Stimulated activated CD4-positive, alpha-beta T cell treated with anti-CD3 and anti-CD28 coated beads, Interleukin-1b, Interleukin-23, amount 100 ng/mL, for 4 hours (primary cell): Measurements from ENCODE around the gene RABGAP1L.

ENCODE experiments used
- DNase-seq, 2 donors: peaks; one replicate each; pipeline ENCODE4 v3.0.0-alpha.2; 2020; ENCODE audit warnings: low read depth in 2 of 2

The RABGAP1L gene

DNA sequence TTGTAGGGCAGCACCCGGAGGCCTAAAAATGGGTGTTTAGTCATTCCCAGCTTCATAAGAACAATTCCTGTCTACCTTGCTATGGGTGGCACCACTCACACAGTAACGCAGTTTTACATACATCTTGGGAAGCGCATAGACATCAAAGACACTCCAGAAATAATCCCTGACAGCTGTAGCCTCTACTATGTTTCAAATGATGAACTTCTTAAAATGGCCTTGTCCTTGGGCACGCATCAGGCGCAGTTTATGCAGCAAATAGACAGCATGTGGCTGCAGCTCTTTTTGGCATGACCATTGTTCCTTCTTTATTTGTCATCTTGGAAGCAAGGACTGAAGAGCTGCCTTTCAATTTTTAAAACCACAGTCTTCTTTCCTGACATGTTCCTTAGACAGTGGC lies 762.8 kb downstream of the RABGAP1L start:
- DNase-seq: no peak

GRCh38 chr1:174923820-174924219 lies 764.5 kb downstream of the RABGAP1L start:
- DNase-seq: no peak

DNA sequence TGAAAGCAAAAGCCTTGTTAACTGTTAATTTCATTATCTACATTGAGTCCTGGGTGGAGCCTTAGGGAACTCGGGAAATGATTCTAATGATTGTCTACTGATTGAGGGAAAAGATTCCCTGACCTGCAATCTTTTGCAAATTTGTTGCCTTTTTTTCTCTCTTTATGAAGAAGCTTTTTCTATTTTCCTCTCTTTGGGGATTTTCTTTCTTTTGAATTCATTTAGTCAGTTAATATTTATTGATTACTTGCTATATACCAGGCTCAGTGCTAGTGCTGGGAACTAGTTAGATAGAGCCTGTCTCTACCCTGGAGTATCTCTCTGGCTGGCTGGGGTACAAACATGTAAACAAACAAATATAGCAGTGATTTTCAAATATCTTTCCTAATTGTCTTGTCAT lies 769.2 kb downstream of the RABGAP1L start:
- DNase-seq: no peak

GRCh38 chr1:174931214-174931613 lies 771.9 kb downstream of the RABGAP1L start:
- DNase-seq: no peak

DNA sequence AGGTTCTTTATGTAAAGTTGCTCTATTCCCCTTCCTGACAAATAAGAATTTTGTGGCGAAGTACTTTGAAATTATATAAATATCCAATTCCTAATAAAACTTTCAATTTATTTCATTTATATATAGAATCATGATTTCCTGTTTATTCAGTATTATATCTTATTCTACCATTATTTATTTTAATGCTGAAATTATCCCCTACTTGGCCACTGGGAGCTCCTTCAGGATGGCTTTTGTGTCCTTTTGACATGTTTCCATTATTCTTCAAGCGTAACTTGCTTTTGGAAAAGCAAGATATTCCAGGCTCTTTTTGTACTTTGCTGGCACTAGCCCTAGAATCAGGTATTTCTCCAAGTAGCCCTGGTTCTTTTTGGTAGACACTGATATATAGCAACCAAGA lies 773.3 kb downstream of the RABGAP1L start:
- DNase-seq: no peak

- no peak for DNase-seq
These were observed 776.8 kb downstream of the RABGAP1L start for GRCh38 chr1:174935961-174936727.

DNA sequence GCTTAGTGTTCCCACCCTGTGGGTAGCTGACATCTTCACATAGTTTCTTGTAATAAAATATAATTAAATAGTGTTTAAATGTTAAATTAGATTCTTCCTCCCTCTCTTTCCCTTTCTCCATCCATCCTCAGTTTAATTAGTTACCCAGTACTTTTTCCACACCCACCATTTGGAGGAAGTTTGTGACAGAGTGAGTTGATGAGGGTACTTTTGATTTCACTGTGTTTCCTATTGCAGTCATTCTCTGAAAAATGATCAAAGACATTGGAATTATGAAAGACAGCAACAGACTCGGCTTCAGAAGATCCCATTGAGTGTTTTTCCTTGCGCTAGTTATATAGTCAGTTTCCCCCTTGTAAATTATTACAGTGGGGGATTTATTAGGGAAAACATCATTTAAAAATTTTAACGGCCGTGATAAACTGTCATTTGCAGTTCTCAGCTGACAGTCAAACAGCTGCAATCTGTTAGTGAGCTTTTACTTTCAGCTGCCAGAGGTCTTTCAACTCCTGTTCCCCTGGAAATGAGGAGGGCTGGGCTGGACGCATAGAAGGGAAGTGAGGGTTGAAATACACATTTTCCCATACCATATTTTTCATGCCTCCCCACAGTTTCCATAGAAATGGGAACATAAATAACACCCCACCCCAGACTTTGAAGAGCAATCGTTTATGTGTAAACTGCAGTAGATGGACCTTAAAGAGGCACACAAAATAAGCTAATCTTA lies 779.1 kb downstream of the RABGAP1L start:
- no peak for DNase-seq

GRCh38 chr1:174939775-174940545 lies 780.6 kb downstream of the RABGAP1L start:
- DNase-seq: no peak

- no peak for DNase-seq
These were observed 781.4 kb downstream of the RABGAP1L start for GRCh38 chr1:174940646-174941175.

- DNase-seq: no peak
These were observed 783.4 kb downstream of the RABGAP1L start for GRCh38 chr1:174942547-174943255.

GRCh38 chr1:174946031-174946430 lies 786.7 kb downstream of the RABGAP1L start:
- no peak for DNase-seq

DNA sequence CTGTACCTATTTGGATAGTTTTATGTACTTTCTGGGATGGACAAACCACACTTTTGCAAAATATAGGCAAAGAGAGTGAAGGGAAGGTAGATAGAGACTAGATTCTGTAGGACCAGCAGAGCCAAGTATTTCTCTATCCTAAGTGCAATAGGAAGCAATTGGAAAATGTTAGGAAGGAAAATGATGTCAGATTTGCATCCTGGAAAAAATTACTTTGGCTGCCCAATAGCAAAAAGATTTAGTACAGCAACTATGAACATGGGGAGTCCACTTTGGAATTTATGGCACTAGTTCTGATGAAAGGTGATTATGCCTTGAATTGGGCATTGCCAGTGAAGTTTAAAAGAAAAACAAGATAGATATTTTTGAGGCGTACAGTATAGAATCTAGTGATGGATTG lies 789.7 kb downstream of the RABGAP1L start:
- no peak for DNase-seq

- no peak for DNase-seq
These were observed 790.3 kb downstream of the RABGAP1L start for GRCh38 chr1:174949645-174950044.

GRCh38 chr1:174953285-174954072 lies 794.2 kb downstream of the RABGAP1L start:
- DNase-seq: no peak

DNA sequence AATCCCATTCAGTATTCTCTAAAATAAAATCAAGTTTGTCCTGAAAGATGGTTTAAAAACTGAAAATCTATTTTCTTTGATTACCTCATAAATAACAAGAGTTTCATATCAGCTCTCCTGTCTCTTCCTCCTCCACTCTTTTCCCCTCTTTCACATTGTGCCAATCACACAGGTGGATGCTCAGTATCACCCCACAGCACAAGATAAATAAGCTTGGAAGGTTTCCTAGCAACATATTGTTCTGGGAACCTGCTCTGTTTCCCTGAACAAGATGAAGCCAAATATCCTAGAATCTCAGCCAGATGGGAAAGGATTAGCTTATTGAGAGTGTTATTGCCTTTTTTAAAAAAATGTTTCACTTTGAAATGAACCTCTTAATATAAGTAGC lies 794.7 kb downstream of the RABGAP1L start:
- DNase-seq: no peak

GRCh38 chr1:174954671-174955669 lies 795.6 kb downstream of the RABGAP1L start:
- DNase-seq: no peak

DNA sequence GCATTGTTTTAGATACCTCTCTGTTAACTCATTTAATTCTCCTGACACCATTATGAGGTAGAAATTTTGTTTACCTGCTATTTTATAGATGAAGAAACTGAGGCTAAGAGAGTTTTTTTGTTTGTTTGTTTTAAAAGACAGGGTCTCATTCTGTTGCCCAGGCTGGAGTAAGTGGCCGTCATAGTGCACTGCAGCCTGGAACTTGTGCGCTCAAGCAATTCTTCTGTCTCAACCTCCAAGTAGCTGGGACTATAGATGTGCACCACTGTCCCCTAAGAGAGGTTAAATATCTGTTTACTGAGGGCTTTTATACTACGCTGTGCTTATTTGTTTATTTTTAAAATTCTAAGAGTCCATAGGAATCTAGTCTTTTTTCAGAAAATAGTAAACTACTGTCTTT lies 796.8 kb downstream of the RABGAP1L start:
- DNase-seq: no peak

DNA sequence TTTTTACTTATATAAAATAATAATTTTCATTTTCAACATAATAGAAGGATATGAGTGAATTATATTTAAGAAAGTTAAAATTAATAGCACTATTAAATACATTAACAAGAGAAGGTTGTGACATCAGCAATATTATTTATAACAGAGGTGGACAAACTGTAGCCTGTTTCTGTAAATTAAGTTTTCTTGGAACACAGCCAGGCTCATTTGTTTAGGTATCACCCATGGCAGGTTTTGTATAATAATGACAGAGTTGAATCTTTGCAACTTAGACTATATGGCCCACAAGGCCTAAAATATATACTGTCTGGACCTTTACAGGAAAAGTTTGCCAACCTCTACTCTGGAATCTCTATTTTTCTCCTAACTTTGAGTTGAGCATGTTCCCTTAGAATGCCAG lies 797.7 kb downstream of the RABGAP1L start:
- no peak for DNase-seq

DNA sequence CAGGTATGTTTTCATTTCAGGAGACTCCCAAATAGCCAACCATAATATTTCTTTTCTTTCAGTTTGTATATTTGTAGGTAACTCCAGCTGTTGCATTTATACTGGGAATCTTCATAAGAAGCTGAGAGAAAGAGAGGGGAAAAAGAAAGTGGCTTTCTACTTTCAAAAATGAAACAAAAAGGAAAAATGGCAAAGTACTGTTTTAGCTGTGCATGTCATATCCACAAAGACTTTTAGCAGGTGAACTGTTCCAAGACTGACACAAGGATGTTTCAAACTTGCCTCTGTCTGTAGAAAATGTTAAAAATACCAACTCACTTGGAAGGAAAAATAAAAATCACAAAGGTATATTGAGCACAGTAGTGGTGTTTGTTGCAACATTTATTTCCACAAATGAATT lies 798.5 kb downstream of the RABGAP1L start:
- DNase-seq: no peak

DNA sequence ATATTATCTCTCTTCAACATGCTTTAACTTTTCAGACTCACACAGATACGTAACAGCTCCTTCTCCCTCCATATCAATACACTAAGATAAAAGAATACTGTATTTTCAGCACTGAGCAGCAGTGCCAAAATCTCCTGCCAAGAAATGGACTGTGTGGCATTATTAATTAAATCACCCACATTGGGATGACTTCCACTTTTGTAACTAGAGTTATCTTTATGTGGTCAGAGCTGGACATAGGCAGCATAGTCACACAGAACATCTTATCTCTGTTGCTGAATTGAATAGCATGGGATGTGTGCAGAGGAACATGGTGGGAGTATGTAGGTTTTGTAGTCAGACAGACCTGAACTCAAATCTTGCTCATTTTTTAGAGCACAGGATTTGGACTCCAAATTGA lies 799.1 kb downstream of the RABGAP1L start:
- no peak for DNase-seq
